ENCODE data around the gene SFXN2.
A peak's percentile ranks its signal among the peaks of the same experiment; 100 is the strongest.
"Not testable (repeated sequence)": the region's sequence is repeated elsewhere in the genome, so short reads cannot be mapped to it uniquely, and the experiment has no call there.

SFXN2 gene

GRCh38 chr10:102758240-102758932 lies 44.0 kb downstream of the SFXN2 start:
- peak; percentile 30 for DNase-seq

GRCh38 chr10:102758933-102759262 lies 44.5 kb downstream of the SFXN2 start:
- not testable (repeated sequence) for DNase-seq

- DNase-seq: no peak
Observed at GRCh38 chr10:102759497-102760210, 45.2 kb downstream of the SFXN2 start.

- DNase-seq: no peak
Observed at GRCh38 chr10:102761981-102762380, 47.5 kb downstream of the SFXN2 start.

GRCh38 chr10:102762401-102763015 lies 48.1 kb downstream of the SFXN2 start:
- DNase-seq: no peak

GRCh38 chr10:102763037-102763607 lies 48.7 kb downstream of the SFXN2 start:
- no peak for DNase-seq

- DNase-seq: no peak
Observed at GRCh38 chr10:102764470-102765161, 50.2 kb downstream of the SFXN2 start.

GRCh38 chr10:102765336-102765735 lies 50.9 kb downstream of the SFXN2 start:
- DNase-seq: no peak

- no peak for DNase-seq
Observed at GRCh38 chr10:102767428-102768160, 53.2 kb downstream of the SFXN2 start.

- DNase-seq: no peak
Observed at GRCh38 chr10:102769375-102770107, 55.1 kb downstream of the SFXN2 start.

- no peak for DNase-seq
Observed at GRCh38 chr10:102770108-102770482, 55.7 kb downstream of the SFXN2 start.

GRCh38 chr10:102770792-102771191 lies 56.4 kb downstream of the SFXN2 start:
- DNase-seq: no peak

- peak; percentile 77 for DNase-seq
Observed at GRCh38 chr10:102773320-102773719, 58.9 kb downstream of the SFXN2 start.

GRCh38 chr10:102773986-102774385 lies 59.5 kb downstream of the SFXN2 start:
- DNase-seq: peak; percentile 54

- no peak for DNase-seq
Observed at GRCh38 chr10:102775201-102775934, 60.9 kb downstream of the SFXN2 start.

- peak; percentile 70 for DNase-seq
Observed at GRCh38 chr10:102775935-102776669, 61.7 kb downstream of the SFXN2 start.

- DNase-seq: peak; percentile 38
Observed at GRCh38 chr10:102776779-102777456, 62.5 kb downstream of the SFXN2 start.

GRCh38 chr10:102777711-102778453 lies 63.4 kb downstream of the SFXN2 start:
- DNase-seq: no peak

GRCh38 chr10:102778781-102779180 lies 64.3 kb downstream of the SFXN2 start:
- no peak for DNase-seq

Data from suppressor macrophage treated with lipopolysaccharide for 4 hours (primary cell).